Measurements from ENCODE around the gene IGFBP2. TPM values are rescaled to one million over a fixed set of nuclear protein-coding genes. Genes with fewer than 3 reads are reported as not detected.
A peak's percentile ranks its signal among the peaks of the same experiment; 100 is the strongest.

IGFBP2 gene
- total and polyA plus RNA-seq, 2 of the 13 experiments (the other 11 are each of a cell fraction or from before 2014, with no cell fraction given) = 2.0 to 5.8 TPM

DNA sequence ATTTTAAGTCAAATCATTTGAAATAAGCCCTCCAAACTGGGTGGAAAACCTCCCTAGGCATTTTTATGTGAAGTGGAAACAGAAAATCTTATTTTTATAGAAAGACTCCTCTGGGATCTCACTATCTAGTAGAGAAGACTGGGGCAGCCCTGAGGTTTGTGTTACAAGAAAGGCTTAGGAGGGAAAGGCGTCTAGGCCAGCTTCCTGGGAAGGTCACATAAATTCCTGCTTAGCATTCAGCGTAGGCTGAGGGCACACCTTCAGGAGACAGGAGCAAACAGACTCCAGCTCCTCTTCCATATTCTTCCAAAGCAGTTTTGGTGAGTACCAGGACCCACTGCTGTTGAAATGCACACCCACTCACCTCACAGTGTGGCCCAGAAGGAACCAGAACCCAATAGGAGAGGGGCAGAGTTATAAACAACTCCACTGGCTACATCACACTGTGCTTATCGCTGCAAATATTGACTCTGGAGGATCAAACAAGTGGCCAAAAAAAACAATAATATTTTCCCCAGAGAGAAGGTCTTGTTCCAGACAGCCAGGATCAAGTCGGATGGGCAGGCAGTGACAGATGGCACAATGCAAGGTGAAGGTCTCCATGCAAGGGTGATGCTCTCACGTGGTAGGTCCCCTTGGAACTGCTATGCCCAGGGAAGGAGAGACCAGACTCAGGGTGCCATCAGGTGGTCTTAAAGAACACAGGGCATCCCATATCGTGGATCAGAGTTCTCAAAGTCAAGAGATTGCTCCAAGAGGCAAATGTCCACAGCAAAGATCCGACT, 17.7 kb upstream of the IGFBP2 start (continued):
- TF ChIP-seq, protein P1, sequence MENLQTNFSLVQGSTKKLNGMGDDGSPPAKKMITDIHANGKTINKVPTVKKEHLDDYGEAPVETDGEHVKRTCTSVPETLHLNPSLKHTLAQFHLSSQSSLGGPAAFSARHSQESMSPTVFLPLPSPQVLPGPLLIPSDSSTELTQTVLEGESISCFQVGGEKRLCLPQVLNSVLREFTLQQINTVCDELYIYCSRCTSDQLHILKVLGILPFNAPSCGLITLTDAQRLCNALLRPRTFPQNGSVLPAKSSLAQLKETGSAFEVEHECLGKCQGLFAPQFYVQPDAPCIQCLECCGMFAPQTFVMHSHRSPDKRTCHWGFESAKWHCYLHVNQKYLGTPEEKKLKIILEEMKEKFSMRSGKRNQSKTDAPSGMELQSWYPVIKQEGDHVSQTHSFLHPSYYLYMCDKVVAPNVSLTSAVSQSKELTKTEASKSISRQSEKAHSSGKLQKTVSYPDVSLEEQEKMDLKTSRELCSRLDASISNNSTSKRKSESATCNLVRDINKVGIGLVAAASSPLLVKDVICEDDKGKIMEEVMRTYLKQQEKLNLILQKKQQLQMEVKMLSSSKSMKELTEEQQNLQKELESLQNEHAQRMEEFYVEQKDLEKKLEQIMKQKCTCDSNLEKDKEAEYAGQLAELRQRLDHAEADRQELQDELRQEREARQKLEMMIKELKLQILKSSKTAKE (CRISPR knock-in tag; IDR thresholded peaks at IDR 0.05; ENCODE audit: borderline replicate concordance) = peak; percentile 57
- no peak; the same call in 1 of the 2 replicates for TF ChIP-seq ZNF784 (CRISPR knock-in tag; IDR thresholded peaks at IDR 0.05; ENCODE audit: borderline replicate concordance)
- TF ChIP-seq, protein P2, sequence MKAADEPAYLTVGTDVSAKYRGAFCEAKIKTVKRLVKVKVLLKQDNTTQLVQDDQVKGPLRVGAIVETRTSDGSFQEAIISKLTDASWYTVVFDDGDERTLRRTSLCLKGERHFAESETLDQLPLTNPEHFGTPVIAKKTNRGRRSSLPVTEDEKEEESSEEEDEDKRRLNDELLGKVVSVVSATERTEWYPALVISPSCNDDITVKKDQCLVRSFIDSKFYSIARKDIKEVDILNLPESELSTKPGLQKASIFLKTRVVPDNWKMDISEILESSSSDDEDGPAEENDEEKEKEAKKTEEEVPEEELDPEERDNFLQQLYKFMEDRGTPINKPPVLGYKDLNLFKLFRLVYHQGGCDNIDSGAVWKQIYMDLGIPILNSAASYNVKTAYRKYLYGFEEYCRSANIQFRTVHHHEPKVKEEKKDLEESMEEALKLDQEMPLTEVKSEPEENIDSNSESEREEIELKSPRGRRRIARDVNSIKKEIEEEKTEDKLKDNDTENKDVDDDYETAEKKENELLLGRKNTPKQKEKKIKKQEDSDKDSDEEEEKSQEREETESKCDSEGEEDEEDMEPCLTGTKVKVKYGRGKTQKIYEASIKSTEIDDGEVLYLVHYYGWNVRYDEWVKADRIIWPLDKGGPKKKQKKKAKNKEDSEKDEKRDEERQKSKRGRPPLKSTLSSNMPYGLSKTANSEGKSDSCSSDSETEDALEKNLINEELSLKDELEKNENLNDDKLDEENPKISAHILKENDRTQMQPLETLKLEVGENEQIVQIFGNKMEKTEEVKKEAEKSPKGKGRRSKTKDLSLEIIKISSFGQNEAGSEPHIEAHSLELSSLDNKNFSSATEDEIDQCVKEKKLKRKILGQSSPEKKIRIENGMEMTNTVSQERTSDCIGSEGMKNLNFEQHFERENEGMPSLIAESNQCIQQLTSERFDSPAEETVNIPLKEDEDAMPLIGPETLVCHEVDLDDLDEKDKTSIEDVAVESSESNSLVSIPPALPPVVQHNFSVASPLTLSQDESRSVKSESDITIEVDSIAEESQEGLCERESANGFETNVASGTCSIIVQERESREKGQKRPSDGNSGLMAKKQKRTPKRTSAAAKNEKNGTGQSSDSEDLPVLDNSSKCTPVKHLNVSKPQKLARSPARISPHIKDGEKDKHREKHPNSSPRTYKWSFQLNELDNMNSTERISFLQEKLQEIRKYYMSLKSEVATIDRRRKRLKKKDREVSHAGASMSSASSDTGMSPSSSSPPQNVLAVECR (CRISPR knock-in tag; IDR thresholded peaks at IDR 0.05; ENCODE audit: borderline replicate concordance) = peak; percentile 38; the same call in 1 of the 2 replicates
- no peak for TF ChIP-seq GABPB1 (CRISPR knock-in tag; IDR thresholded peaks at IDR 0.05)
- TF ChIP-seq, protein P3, sequence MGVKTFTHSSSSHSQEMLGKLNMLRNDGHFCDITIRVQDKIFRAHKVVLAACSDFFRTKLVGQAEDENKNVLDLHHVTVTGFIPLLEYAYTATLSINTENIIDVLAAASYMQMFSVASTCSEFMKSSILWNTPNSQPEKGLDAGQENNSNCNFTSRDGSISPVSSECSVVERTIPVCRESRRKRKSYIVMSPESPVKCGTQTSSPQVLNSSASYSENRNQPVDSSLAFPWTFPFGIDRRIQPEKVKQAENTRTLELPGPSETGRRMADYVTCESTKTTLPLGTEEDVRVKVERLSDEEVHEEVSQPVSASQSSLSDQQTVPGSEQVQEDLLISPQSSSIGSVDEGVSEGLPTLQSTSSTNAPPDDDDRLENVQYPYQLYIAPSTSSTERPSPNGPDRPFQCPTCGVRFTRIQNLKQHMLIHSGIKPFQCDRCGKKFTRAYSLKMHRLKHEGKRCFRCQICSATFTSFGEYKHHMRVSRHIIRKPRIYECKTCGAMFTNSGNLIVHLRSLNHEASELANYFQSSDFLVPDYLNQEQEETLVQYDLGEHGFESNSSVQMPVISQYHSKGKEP (CRISPR knock-in tag; IDR thresholded peaks at IDR 0.05) = no peak
- TF ChIP-seq KLF16 (CRISPR knock-in tag; IDR thresholded peaks at IDR 0.05) = peak in 1 of 2 experiments; percentile 69; a peak in 1 of 4 replicates
- TF ChIP-seq FOXP1 (IDR thresholded peaks at IDR 0.05) = no peak
- TF ChIP-seq FOXP1 (CRISPR knock-in tag; IDR thresholded peaks at IDR 0.05) = peak; percentile 93
- TF ChIP-seq FOXO1 (CRISPR knock-in tag; IDR thresholded peaks at IDR 0.05) = peak; percentile 92
- TF ChIP-seq ZFAT (CRISPR knock-in tag; conservative IDR thresholded peaks at IDR 0.05) = no peak
- TF ChIP-seq ZSCAN22 (CRISPR knock-in tag; IDR thresholded peaks at IDR 0.05) = no peak
- no peak for TF ChIP-seq AFF4 (CRISPR knock-in tag; IDR thresholded peaks at IDR 0.05)
- no peak for TF ChIP-seq ZNF879 (CRISPR knock-in tag; IDR thresholded peaks at IDR 0.05)
- TF ChIP-seq STAT5B (CRISPR knock-in tag; IDR thresholded peaks at IDR 0.05) = no peak
- TF ChIP-seq PCBP1 (IDR thresholded peaks at IDR 0.05; ENCODE audit: borderline replicate concordance, low read depth, low read length) = no peak
